HG03196 (cell line): ENCODE data around the gene SERINC5.
"Not testable (repeated sequence)": the region's sequence is repeated elsewhere in the genome, so short reads cannot be mapped to it uniquely, and the experiment has no call there.

Source experiments
- ATAC-seq: cut with Tn5 transposase; IDR thresholded peaks from one replicate; pipeline ENCODE4 v1.9.1; 2021; ENCODE audit not compliant: unreplicated experiment

Gene SERINC5

GRCh38 chr5:80204808-80205614 lies 50.8 kb downstream of the SERINC5 start:
- ATAC-seq: no peak

DNA sequence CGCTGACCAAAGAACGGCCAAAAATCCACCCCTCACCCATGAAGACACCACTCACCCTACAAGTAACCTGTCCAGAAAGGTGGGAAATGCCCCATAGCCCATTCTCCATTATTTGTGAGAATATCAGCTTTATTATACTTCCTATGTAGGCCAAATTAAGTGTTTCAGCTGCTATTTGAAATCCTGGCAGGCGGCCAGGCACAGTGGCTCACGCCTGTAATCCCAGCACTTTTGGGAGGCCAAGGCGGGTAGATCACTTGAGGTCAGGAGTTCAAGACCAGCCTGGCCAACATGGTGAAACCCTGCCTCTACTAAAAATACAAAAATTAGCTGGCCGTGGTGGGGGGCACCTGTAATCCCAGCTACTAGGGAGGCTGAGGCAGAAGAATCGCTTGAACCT lies 54.1 kb downstream of the SERINC5 start:
- not testable (repeated sequence) for ATAC-seq

GRCh38 chr5:80198920-80199319 lies 56.9 kb downstream of the SERINC5 start:
- ATAC-seq: no peak

- no peak for ATAC-seq
Observed at GRCh38 chr5:80198399-80198798, 57.4 kb downstream of the SERINC5 start.

- ATAC-seq: no peak
Observed at GRCh38 chr5:80195837-80196400, 59.9 kb downstream of the SERINC5 start.

DNA sequence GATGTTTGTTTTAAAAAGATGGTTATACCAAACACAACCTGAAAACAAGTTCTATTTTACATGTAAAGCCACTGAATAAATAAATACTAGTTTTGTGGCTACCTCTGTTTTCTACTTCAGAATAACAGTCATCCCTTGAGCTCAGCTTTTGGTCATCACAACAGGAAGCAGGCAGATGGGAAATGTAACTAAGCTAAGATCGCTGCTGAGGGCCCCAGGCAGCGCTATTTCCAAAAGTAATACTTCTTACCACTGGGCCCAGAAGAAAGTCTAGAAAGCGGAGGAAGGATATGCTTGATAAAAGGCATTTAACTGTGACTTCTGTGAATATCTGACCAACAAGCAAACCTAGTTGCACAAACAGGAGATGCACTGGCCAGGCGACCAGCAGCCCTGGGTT lies 61.4 kb downstream of the SERINC5 start:
- ATAC-seq: no peak

DNA sequence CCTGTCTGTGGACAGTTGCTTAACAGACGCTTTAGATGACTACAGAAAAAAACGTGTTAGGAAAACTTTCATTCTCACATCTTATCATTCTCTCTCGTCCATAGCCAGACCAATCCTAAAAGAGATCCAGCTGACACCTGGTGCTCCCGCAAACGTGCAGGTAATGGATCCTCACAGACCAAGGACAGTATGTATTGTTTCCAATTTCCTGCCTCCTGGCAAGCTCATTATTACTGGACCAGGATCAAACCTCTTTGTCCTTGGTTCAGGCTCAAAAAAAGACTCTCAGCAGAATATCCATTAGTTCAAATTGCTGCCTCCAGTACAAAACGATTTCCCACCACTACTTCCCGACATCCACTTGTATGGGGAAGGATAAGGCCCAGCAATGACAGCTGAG lies 62.4 kb downstream of the SERINC5 start:
- ATAC-seq: no peak

DNA sequence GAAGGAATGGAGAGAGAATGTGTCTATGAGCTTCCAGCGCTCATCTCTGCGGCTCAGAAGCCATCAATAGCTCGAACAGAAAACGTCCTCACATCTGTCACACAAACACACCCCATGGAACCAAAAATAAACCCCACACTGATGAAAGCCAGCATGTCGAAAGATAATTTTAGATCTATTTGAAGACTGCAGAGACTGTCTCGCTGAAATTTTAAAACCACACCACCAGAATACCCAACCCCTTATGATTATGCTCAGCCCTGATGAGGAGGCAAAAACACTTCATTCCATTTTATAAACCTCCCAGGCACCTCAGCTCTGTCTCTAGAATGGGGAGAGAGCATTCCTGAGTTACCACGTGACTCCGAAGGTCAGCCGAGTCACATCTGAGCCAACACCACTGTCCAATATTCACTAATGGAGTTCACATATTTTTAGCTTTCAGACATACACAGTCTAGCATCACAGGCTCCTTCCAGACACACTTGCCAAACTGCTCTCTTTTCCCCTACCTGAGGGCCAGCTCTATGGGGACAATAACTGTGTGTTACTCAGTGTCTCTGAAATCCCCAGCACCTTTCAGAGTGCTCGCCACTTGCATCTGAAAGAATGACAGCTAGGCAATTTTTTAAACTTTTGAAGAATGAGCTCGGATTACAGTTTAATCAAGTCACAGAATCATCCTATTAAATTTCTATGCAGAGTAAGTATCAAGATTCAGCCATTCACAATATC lies 63.2 kb downstream of the SERINC5 start:
- no peak for ATAC-seq

- no peak for ATAC-seq
Observed at GRCh38 chr5:80191991-80192398, 63.9 kb downstream of the SERINC5 start.

DNA sequence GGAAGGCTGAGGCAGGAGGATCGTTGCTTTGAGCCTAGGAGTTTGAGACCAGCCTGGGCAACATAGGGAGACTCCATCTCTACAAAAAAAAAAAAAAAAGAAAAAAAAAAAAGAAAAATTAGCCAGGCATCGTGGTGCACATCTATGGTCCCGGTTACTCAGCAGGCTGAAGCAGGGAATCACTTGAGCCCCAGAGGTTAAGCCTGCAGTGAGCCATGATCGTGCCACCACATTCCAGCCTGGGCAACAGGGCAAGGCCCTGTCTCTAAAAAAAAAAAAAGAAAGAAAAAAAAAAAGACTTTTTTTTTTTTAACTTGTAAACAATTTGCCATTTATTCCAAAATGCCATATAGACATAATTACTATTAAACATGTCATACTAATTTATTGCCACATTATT lies 64.5 kb downstream of the SERINC5 start:
- no peak for ATAC-seq

- ATAC-seq: no peak
Observed at GRCh38 chr5:80190960-80191359, 64.9 kb downstream of the SERINC5 start.

DNA sequence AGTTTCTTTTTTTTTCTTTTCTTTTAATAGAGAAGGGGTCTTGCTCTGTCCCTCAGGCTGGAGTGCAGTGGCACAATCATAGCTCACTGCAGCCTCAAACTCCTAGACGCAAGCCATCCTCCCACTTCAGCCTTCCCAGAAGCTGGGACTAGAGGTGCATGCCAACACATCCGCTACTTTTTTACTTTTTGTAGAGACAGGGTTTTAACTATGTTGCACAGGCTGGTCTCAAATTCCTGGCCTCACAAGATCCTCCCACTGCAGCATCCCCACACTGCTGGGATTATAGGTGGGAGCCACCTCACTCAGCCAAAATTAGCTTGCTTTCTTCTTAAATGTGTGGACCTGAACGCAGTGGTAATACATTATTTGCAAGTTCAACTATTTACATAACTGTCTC lies 66.1 kb downstream of the SERINC5 start:
- ATAC-seq: no peak

DNA sequence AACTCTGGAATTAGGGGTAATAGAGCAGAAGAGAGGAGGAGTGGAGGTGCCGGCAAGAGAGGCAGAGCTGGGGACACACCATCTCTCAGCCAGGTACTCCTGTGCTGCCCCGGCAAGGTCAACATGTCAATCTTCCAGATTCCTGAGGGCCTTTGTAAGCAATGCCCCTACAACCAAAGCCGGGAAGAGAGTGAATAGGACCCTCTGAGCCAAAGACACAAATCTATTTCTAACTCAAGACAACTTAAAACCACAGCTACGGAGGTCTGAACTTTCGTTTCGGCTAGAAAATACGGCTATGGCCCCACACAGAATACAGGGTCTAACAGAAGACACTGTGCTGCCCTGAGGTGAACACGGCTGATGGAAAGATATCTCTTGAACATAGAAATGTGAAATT lies 66.6 kb downstream of the SERINC5 start:
- ATAC-seq: no peak

DNA sequence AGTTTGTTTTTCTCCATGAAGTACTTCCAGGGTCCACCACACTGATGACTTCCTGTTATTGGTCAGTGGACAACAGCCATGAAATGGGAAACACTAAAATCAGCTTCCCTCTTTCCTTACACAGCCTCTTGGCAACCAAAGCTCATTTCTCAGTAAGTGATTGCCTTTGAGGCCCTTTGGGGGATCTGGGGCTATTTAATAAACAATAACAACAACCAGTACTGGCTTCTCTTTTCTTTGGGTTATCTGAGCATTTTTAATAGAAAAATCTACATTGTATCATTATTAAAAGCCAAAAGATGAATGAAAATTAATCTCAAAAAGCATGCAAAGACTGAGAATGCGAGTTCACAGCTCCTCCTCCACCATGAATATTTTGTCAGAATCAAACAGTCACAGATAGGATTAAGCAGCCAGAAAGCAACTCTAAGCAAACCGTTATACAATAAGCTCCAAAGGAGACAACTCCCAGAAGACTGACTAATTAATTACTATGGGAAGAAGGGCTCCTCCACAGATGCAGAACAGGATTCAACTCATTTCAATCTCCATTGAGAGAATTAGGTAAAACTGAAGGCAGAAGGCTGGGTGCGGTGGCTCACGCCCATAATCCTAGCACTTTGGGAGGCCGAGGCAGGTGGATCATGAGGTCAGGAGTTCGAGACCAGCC lies 68.3 kb downstream of the SERINC5 start:
- ATAC-seq: no peak

GRCh38 chr5:80185535-80185934 lies 70.3 kb downstream of the SERINC5 start:
- not testable (repeated sequence) for ATAC-seq

DNA sequence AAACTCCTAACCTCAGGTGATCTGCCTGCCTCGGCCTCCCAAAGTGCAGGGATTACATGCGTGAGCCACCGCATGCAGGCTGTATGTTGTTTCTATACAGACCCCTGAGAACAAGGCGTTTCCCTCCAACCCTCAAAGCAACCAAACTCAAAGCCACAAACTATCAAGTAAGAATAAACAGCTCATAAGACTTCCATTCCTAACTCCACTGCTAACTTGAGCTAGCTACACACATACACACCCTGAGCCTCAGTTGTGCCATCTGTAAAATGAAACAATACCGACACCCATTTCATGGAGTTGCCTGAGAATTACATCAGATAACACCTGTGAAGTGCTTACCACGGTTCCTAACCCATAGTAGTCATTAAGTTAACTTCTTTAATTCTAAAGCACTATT lies 70.8 kb downstream of the SERINC5 start:
- ATAC-seq: no peak

GRCh38 chr5:80184235-80185023 lies 71.4 kb downstream of the SERINC5 start:
- no peak for ATAC-seq

GRCh38 chr5:80183728-80184234 lies 72.1 kb downstream of the SERINC5 start:
- ATAC-seq: not testable (repeated sequence)

- no peak for ATAC-seq
Observed at GRCh38 chr5:80182809-80183580, 72.9 kb downstream of the SERINC5 start.
